Measurements from ENCODE around the gene TRMT2A.

The TRMT2A gene

DNA sequence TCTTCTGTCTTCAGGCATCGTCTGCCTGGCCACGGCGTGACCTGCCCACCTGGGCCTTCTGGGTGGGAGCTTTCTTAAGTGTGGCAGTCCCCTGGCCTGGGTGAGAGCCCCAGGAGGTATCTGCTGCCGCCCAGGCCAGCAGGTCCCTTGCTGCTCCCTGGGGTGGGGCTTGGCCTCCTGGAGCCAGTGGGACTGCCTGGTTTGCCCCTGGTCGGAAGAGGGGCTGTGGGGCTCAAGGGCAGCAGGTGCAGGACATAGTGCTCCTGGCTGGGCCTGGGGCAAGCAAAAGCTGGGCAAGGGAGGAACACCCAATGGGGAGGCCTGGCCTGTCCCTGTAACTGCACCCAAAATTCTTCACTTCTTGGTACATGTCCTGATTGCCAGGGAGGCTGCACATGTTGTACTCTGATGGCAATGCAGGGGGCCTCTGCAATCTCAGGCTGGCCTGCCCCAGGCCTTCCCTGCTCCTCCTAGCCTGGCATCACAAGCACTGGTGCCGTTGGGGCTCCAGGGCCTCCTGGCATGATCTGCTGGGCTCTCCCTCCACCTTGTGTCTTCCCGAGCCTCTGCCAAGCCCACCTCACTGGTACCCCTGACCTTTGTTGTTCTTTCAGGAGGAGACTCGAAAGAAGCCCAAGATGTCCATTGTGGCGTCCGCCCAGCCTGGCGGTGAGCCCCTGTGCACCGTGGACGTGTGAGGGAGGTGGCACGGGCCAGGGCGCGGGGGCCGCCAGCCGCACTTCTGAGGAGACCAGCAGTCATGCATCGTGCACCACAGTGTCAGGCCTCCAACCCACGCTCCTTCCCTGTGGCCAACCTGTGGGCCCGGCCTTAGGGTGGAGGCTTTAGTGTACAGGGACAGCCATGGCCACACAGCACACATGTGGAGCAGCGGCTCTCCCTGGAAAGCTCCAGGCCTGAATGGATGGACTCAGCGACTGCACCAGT, 7.3 kb downstream of the TRMT2A start:
- H3K27me3 ChIP-seq (ENCODE audit: control insufficient read depth in 1 of 2, insufficient read depth in 2 of 2, low read length in 2 of 2) = no peaks in the 10 kb centered on the region
- H3K36me3 ChIP-seq (ENCODE audit: control insufficient read depth in 2 of 2, insufficient read depth in 2 of 2, low read length in 2 of 2) = peaks cover 62 to 66% of the 10 kb centered on the region in 2 donors
- H3K4me1 ChIP-seq (ENCODE audit: control insufficient read depth, insufficient read depth, low read length) = peaks cover 3% of the 10 kb centered on the region
- H3K9ac ChIP-seq (ENCODE audit: low read length in 2 of 2) = no peak overlapping the region
- H3K27ac ChIP-seq (ENCODE audit: low read length) = no peak overlapping the region
- no peak overlapping the region for H3K4me3 ChIP-seq (ENCODE audit: low read length in 2 of 2)
- no peaks in the 10 kb centered on the region for H3K9me3 ChIP-seq (ENCODE audit: control insufficient read depth in 2 of 2, low read length in 2 of 2)

DNA sequence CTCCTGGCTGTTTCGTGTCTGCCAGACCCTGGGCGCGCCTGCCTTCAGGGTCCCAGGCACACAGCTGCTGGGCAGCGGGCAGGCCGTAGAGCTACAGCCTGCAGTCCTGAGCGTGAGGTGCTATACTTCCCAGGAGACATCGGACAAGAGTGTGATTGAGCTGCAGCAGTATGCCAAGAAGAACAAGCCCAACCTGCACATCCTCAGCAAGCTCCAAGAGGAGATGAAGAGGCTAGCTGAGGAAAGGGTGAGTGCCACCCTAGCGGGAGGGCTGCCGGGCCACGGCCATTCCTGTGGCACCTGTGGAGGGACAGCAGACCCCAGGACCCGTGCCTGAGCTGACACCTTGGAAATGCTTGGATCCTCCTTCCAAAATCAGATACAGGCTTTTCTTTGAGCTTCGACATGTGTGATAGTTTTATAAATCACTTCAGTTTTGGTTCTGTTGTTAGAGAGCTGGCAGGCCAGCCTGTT, 8.2 kb downstream of the TRMT2A start:
- Histone ChIP-seq H3K4me3 (ENCODE audit: low read length in 2 of 2) (no peak overlapping the region), H3K36me3 (ENCODE audit: control insufficient read depth in 2 of 2, insufficient read depth in 2 of 2, low read length in 2 of 2) (peaks cover 58 to 64% of the 10 kb centered on the region in 2 donors), H3K4me1 (ENCODE audit: control insufficient read depth, insufficient read depth, low read length) (peaks cover 2% of the 10 kb centered on the region), H3K27ac (ENCODE audit: low read length) (no peak overlapping the region), H3K9ac (ENCODE audit: low read length in 2 of 2) (no peak overlapping the region), H3K9me3 (ENCODE audit: control insufficient read depth in 2 of 2, low read length in 2 of 2) (no peaks in the 10 kb centered on the region), H3K27me3 (ENCODE audit: control insufficient read depth in 1 of 2, insufficient read depth in 2 of 2, low read length in 2 of 2) (no peaks in the 10 kb centered on the region)

DNA sequence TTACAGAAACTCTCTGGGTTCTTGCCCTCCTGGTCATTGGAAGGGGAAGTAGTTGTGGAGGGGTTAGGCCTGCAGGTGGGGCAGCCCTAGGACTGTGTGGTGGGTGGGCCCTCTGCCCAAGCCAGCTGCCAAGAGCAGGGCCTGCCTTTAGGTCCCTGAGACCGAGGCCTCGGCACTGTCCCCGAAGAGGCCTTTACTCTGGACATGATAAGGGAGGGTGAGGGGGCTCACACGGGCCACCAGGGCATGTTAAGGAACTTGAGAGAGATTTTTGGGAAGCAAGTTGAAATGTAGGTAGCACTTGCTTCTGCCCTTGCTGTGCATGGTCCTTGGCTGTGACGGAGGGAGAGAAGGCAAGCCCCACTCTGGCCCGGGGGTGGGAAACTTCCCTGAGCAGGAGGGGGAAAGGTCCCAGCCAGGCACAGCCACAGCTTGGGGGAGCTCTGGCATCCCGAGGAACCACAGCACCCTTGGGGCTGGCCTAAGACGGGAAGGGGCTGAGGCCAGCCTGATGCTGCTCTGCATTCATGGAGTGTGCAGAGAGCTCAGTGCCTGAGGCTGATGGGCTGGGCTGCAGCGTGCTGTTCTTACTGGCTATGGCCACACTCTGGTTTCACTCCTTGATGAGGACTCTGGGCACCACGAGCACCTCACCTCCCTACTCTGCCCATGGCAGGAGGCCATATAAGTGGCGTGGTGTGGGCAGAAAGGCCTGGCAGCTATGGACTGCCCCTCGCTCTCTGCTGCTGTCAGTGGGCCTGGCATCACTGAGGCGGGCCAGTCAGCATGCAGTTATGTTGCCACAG, 8.9 kb downstream of the TRMT2A start:
- Histone ChIP-seq H3K36me3 (ENCODE audit: control insufficient read depth in 2 of 2, insufficient read depth in 2 of 2, low read length in 2 of 2) (peaks cover 57 to 65% of the 10 kb centered on the region in 2 donors), H3K4me3 (ENCODE audit: low read length in 2 of 2) (no peak overlapping the region), H3K9ac (ENCODE audit: low read length in 2 of 2) (no peak overlapping the region), H3K27ac (ENCODE audit: low read length) (no peak overlapping the region), H3K4me1 (ENCODE audit: control insufficient read depth, insufficient read depth, low read length) (peaks cover 2% of the 10 kb centered on the region), H3K9me3 (ENCODE audit: control insufficient read depth in 2 of 2, low read length in 2 of 2) (no peaks in the 10 kb centered on the region), H3K27me3 (ENCODE audit: control insufficient read depth in 1 of 2, insufficient read depth in 2 of 2, low read length in 2 of 2) (no peaks in the 10 kb centered on the region)

DNA sequence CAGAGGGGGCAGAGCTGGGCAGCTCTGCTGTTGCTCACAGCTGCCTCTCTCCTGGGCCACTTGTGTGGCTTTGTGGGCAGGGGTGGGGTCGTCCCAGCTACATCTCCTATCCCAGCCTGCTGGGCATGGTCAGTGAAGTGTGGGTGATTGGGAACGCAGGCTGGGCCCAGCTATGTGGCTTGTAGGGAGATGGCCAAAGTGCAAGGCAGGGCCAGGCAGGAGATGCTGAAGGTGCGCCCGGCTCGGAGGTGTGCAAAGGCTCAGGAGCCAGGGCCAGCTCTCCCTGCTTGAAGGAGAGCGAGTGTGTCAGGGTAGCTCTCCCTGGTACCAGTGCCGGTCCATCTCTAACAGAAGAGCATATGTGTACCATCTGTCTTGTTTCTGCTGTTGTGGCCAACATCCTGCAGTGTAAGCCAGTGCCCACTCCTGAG, 9.5 kb downstream of the TRMT2A start:
- Histone ChIP-seq H3K9me3 (ENCODE audit: control insufficient read depth in 2 of 2, low read length in 2 of 2) (no peaks in the 10 kb centered on the region), H3K27ac (ENCODE audit: low read length) (no peak overlapping the region), H3K4me1 (ENCODE audit: control insufficient read depth, insufficient read depth, low read length) (peaks cover 2% of the 10 kb centered on the region), H3K9ac (ENCODE audit: low read length in 2 of 2) (no peak overlapping the region), H3K4me3 (ENCODE audit: low read length in 2 of 2) (no peak overlapping the region), H3K27me3 (ENCODE audit: control insufficient read depth in 1 of 2, insufficient read depth in 2 of 2, low read length in 2 of 2) (no peaks in the 10 kb centered on the region), H3K36me3 (ENCODE audit: control insufficient read depth in 2 of 2, insufficient read depth in 2 of 2, low read length in 2 of 2) (peaks cover 52 to 62% of the 10 kb centered on the region in 2 donors)

DNA sequence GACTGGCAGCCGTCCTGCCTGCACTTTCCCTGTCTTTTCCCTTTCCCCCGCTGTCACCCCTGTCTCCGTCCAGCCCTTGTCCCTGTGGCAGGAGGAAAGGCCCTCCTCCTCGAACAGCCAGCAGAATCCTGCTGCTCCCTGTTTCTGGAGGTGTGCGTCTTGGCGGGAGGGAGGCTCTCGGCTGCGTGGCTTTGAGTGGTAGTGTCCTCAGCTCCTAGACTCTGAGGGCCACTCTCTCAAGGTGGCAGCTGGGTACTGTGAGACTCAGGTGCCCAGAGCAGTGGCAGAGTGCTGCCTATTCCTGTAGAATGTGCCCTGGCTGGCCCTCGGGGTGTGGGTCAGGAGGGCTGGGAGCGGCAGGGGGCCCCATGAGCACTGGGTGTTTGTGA, 10.2 kb downstream of the TRMT2A start:
- Histone ChIP-seq H3K27ac (ENCODE audit: low read length) (no peak overlapping the region), H3K4me3 (ENCODE audit: low read length in 2 of 2) (no peak overlapping the region), H3K27me3 (ENCODE audit: control insufficient read depth in 1 of 2, insufficient read depth in 2 of 2, low read length in 2 of 2) (no peaks in the 10 kb centered on the region)

DNA sequence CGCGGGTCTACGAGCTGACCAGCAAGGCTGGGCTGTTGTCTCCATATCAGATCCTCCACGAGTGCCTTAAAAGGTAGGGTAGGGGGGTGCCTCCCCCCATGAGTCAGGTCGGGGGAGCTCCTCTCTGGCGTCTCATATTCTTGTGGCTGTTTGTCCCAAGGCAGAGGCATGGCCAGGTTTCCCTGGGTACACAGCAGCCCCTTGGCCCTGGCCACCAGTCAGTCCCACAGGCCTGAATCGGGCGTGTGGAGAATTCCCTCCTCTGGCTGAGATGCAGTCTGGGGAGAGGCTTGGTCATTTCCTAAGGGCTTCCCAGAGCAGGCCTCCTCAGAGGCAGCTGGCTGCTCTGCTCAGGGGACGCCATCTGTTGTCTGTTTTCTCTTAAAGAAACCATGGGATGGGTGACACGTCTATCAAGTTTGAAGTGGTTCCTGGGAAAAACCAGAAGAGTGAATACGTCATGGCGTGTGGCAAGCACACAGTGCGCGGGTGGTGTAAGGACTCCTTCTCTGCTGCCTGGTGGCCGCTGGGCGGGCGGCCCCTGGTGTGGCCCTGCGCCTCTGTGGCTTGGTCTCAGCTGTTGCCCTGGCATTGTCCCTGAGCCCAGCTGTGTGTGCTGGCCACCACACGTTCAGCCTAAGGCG, 10.7 kb downstream of the TRMT2A start:
- Histone ChIP-seq H3K27ac (ENCODE audit: low read length) (no peak overlapping the region), H3K9ac (ENCODE audit: low read length in 2 of 2) (no peak overlapping the region), H3K4me3 (ENCODE audit: low read length in 2 of 2) (no peak overlapping the region), H3K4me1 (ENCODE audit: control insufficient read depth, insufficient read depth, low read length) (no peaks in the 10 kb centered on the region), H3K9me3 (ENCODE audit: control insufficient read depth in 2 of 2, low read length in 2 of 2) (no peaks in the 10 kb centered on the region), H3K36me3 (ENCODE audit: control insufficient read depth in 2 of 2, insufficient read depth in 2 of 2, low read length in 2 of 2) (peaks cover 51 to 70% of the 10 kb centered on the region in 2 donors), H3K27me3 (ENCODE audit: control insufficient read depth in 1 of 2, insufficient read depth in 2 of 2, low read length in 2 of 2) (no peaks in the 10 kb centered on the region)

More for the DNA sequence above, 10.2 kb downstream of the TRMT2A start:
- H3K9me3 ChIP-seq (ENCODE audit: control insufficient read depth in 2 of 2, low read length in 2 of 2) = no peaks in the 10 kb centered on the region
- peaks cover 51 to 66% of the 10 kb centered on the region in 2 donors for H3K36me3 ChIP-seq (ENCODE audit: control insufficient read depth in 2 of 2, insufficient read depth in 2 of 2, low read length in 2 of 2)
- H3K9ac ChIP-seq (ENCODE audit: low read length in 2 of 2) = no peak overlapping the region
- H3K4me1 ChIP-seq (ENCODE audit: control insufficient read depth, insufficient read depth, low read length) = peaks cover 2% of the 10 kb centered on the region

DNA sequence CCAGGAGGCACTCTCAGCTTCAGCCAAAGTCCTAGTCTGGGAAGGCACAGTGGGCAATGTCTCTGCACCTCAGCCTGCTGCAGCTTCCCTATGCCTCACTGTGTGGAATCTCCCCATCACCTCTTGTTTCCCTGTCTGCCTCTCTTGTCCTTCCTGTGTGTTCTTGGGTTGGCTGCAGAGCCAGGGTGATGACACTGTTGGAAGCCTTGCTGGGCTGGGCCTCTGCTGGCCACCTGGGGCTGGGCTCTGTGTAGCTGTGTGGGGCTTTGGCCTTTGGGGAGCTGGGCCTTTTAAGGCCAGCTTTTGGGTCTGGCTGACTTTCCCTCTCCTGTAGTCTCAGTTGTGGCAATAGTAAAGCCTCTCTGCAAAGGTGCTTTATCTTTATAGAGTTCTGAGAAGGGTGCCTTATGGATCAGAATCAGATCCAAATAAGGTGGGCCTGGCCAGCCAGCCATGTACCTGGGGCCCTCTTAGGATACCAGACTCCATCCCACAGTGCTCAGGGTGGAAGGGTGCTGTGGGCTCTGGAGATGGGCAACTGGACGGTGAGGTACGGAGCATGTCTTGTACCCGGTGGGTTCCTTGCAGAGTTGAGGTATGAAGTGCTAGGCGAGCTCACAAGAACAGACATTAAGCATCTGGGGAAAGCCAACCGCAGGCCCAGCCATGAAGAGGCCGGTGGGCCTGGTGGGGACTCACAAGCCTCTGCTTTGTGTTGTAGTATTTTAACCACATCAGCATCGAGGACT, 11.4 kb downstream of the TRMT2A start:
- H3K9ac ChIP-seq (ENCODE audit: low read length in 2 of 2) = no peak overlapping the region

DNA sequence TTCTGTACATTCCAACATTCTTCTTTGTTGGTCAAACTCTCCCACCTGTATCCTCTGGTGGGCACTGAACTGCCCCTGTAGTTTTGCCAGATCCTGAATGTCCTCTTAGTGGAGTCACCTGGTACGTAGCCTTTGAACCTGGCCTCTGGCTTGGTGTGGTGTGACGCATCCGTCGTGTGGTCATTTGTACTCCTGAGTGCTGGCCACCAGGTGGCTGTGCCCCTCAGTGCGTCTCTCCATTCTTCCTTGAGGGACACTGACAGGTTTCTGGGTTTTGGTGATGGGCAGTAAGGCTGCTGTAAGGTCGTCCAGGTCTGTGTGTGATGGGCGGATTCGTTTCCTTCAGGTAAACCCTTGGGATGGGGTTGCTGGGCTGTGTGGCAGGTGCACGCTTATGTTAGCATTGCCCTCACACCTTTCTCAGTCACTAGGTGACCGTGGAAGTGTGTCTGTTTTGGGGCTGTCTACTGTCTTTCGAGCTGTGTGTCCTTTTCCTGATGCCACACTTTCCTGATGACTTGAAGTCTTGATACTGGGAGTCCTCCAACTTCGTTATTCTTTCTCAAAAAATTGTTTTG, 14.7 kb downstream of the TRMT2A start:
- H3K27ac ChIP-seq (ENCODE audit: low read length) = no peak overlapping the region
- H3K9me3 ChIP-seq (ENCODE audit: control insufficient read depth in 2 of 2, low read length in 2 of 2) = no peaks in the 10 kb centered on the region
- no peaks in the 10 kb centered on the region for H3K27me3 ChIP-seq (ENCODE audit: control insufficient read depth in 1 of 2, insufficient read depth in 2 of 2, low read length in 2 of 2)
- no peak overlapping the region for H3K9ac ChIP-seq (ENCODE audit: low read length in 2 of 2)
- peaks cover 44 to 64% of the 10 kb centered on the region in 2 donors for H3K36me3 ChIP-seq (ENCODE audit: control insufficient read depth in 2 of 2, insufficient read depth in 2 of 2, low read length in 2 of 2)
- no peak overlapping the region for H3K4me3 ChIP-seq (ENCODE audit: low read length in 2 of 2)
- no peaks in the 10 kb centered on the region for H3K4me1 ChIP-seq (ENCODE audit: control insufficient read depth, insufficient read depth, low read length)

More for the DNA sequence above, 11.4 kb downstream of the TRMT2A start:
- H3K9me3 ChIP-seq (ENCODE audit: control insufficient read depth in 2 of 2, low read length in 2 of 2) = no peaks in the 10 kb centered on the region
- H3K4me3 ChIP-seq (ENCODE audit: low read length in 2 of 2) = no peak overlapping the region
- no peaks in the 10 kb centered on the region for H3K4me1 ChIP-seq (ENCODE audit: control insufficient read depth, insufficient read depth, low read length)
- H3K27me3 ChIP-seq (ENCODE audit: control insufficient read depth in 1 of 2, insufficient read depth in 2 of 2, low read length in 2 of 2) = no peaks in the 10 kb centered on the region
- peaks cover 51 to 73% of the 10 kb centered on the region in 2 donors for H3K36me3 ChIP-seq (ENCODE audit: control insufficient read depth in 2 of 2, insufficient read depth in 2 of 2, low read length in 2 of 2)
- no peak overlapping the region for H3K27ac ChIP-seq (ENCODE audit: low read length)

DNA sequence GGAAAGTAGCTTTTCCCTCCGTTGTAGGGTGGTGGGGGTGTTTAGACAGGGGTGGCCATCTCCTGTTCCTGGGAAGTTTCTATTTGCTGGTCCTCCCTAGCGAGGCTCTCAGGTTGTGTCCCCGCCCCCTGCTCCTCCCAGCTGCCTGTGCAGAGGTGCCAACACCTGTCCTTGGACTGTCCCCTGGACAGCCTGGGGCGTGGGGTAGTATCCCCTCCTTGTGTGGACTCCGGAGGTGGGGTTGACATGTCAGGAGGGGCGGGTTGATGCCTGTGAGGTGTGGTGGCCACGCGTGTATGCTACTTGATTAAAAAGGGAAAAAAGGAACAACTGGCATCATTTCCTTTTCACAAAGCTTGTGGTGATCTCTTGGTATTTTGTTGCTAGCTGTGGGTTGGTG, 15.4 kb downstream of the TRMT2A start:
- no peak overlapping the region for H3K27ac ChIP-seq (ENCODE audit: low read length)
- H3K36me3 ChIP-seq (ENCODE audit: control insufficient read depth in 2 of 2, insufficient read depth in 2 of 2, low read length in 2 of 2) = peaks cover 39 to 61% of the 10 kb centered on the region in 2 donors
- no peak overlapping the region for H3K9ac ChIP-seq (ENCODE audit: low read length in 2 of 2)
- no peaks in the 10 kb centered on the region for H3K4me1 ChIP-seq (ENCODE audit: control insufficient read depth, insufficient read depth, low read length)
- H3K4me3 ChIP-seq (ENCODE audit: low read length in 2 of 2) = no peak overlapping the region
- no peaks in the 10 kb centered on the region for H3K27me3 ChIP-seq (ENCODE audit: control insufficient read depth in 1 of 2, insufficient read depth in 2 of 2, low read length in 2 of 2)
- H3K9me3 ChIP-seq (ENCODE audit: control insufficient read depth in 2 of 2, low read length in 2 of 2) = no peaks in the 10 kb centered on the region
